ENCODE data around the gene APBB2. TPM values are rescaled to one million over a fixed set of nuclear protein-coding genes. Genes with fewer than 3 reads are reported as not detected.

APBB2 gene
- total and polyA plus RNA-seq, 10 of the 15 experiments (the other 5 are each of a cell fraction or from before 2014, with no cell fraction given), result 2.7 to 24.6 (median 19.0) TPM

GRCh38 chr4:41183021-41183553, 31.3 kb downstream of the APBB2 start:
- intact Hi-C loops (cut with micrococcal nuclease; ENCODE audit: unreplicated experiment) (no loop called here), in situ Hi-C loops (cut with MboI) (loop anchor here (25.0 kb wide), 1 partner anchor 1821 kb away; the partner anchor contains the start of gene RFC1)
- Histone ChIP-seq H3K9ac (ENCODE audit: control insufficient read depth, insufficient read depth, low read length) (no peak overlapping the region), H3K9me3 (replicated peaks; ENCODE audit: control insufficient read depth, insufficient read depth, low read length) (no peaks in the 10 kb centered on the region; the same call in 1 of the 3 replicates), H3K36me3 (ENCODE audit: control insufficient read depth in 2 of 2, insufficient read depth in 2 of 2, low read length in 1 of 2) (no peaks in the 10 kb centered on the region), H3K27ac (ENCODE audit: control insufficient read depth, insufficient read depth) (no peak overlapping the region), H2AFZ (ENCODE audit: control insufficient read depth, low read depth, low read length) (no peak overlapping the region), H3K27me3 (replicated peaks in 1 of 2; ENCODE audit: control insufficient read depth in 2 of 2, insufficient read depth in 2 of 2, low read length in 1 of 2) (no peaks in the 10 kb centered on the region), H3K4me1 (ENCODE audit: control insufficient read depth, insufficient read depth, low read length) (peaks cover 2% of the 10 kb centered on the region), H4K20me1 (ENCODE audit: control insufficient read depth, insufficient read depth) (no peaks in the 10 kb centered on the region), H3K4me3 (no peak overlapping the region), H3K4me2 (ENCODE audit: control insufficient read depth, insufficient read depth) (no peak overlapping the region), H3K79me2 (ENCODE audit: control insufficient read depth, insufficient read depth, low read length) (peaks cover 47% of the 10 kb centered on the region)
- DNase-seq (ENCODE audit: low read depth, low spot score) (no peak), ATAC-seq (no peak), FAIRE-seq (no peak)
- ChIA-PET CTCF (interaction anchor here (1.1 kb wide), 1 partner anchor 30 kb away, joined by 4 read pairs; no protein-coding TSS in a partner anchor), RAD21 (ENCODE audit: unreplicated experiment) (interaction anchor here (1.4 to 4.6 kb wide), 2 partner anchors 22 to 207 kb away, joined by 3 to 19 read pairs; no protein-coding TSS in a partner anchor), POLR2A (interaction anchor here (1.4 to 1.6 kb wide), 2 partner anchors 10 kb away, joined by 3 to 5 read pairs; no protein-coding TSS in a partner anchor), SMC1A (ENCODE audit: uncharacterized antibody, unreplicated experiment) (interaction anchor here (1.2 to 1.4 kb wide), 2 partner anchors 29 to 117 kb away, joined by 3 read pairs; no protein-coding TSS in a partner anchor)
- no TSS peak for BruUV-seq (replicated peaks)
- 37% methylated on average over 4 of the region's 4 CpGs for WGBS (ENCODE audit: insufficient coverage, insufficient replicate concordance, low lambda C conversion rate, missing lambda C conversion rate)
- TF ChIP-seq ATF7 (IDR thresholded peaks at IDR 0.05; ENCODE audit: low read depth) (no peak), CTCF (IDR thresholded peaks at IDR 0.05 in 2 of 3, conservative IDR thresholded peaks at IDR 0.05 in 1 of 3; ENCODE audit: control insufficient read depth in 2 of 3, extremely low read depth in 1 of 3, insufficient read depth in 1 of 3, low read depth in 3 of 3, low read length in 3 of 3) (no peak), POLR2A (IDR thresholded peaks at IDR 0.05; ENCODE audit: low read depth, low read length) (no peak), ZSCAN29 (IDR thresholded peaks at IDR 0.05) (no peak), TCF12 (IDR thresholded peaks at IDR 0.05; ENCODE audit: low read depth, low read length) (no peak), STAT3 (IDR thresholded peaks at IDR 0.05; ENCODE audit: low read depth, low read length) (no peak), CHD2 (IDR thresholded peaks at IDR 0.05; ENCODE audit: borderline replicate concordance, low read depth, low read length) (no peak), TAF1 (IDR thresholded peaks at IDR 0.05; ENCODE audit: borderline replicate concordance, low read depth, low read length) (no peak), NR2C1 (IDR thresholded peaks at IDR 0.05) (no peak), WRNIP1 (IDR thresholded peaks at IDR 0.05; ENCODE audit: borderline replicate concordance, low read depth, low read length) (no peak), CUX1 (IDR thresholded peaks at IDR 0.05; ENCODE audit: insufficient replicate concordance, low read depth, low read length) (no peak), E2F4 (IDR thresholded peaks at IDR 0.05; ENCODE audit: low read depth, low read length) (no peak), BRCA1 (IDR thresholded peaks at IDR 0.05; ENCODE audit: low read depth, low read length) (no peak), ATF2 (IDR thresholded peaks at IDR 0.05; ENCODE audit: low read length) (no peak), FOXM1 (IDR thresholded peaks at IDR 0.05; ENCODE audit: low read depth, low read length) (no peak)
